Gastrocnemius medialis (tissue), 4 donors: ENCODE results near the gene STIM1. TPM values are rescaled to one million over a fixed set of nuclear protein-coding genes. Genes with fewer than 3 reads are reported as not detected.

Experiments
- ATAC-seq, 2 donors: fragments of 150-250 bp; one replicate each; pipeline ENCODE4 v1.9.1; 2016
- DNase-seq, 2 donors: peaks; one replicate each; pipeline ENCODE4 v3.0.0-alpha.2; 2019
- H3K27ac ChIP-seq, 4 donors: fragments of 200-600 bp; sonication (generic); 1 replicate in 1 of 4; 2 replicates in 3 of 4; pipeline ENCODE4 v1.5.1; 2016 to 2018; ENCODE audit warnings: mild to moderate bottlenecking in 2 of 4, moderate library complexity in 1 of 4
- H3K27me3 ChIP-seq, 3 donors: fragments of 200-600 bp; sonication (generic) in 2 of 3; 1 replicate in 1 of 3; 2 replicates in 2 of 3; pipeline versions ENCODE4 v1.5.1 to v1.6.0; 2016 to 2019; ENCODE audit warnings: mild to moderate bottlenecking in 1 of 3, moderate library complexity in 1 of 3
- H3K36me3 ChIP-seq, 2 donors: fragments of 200-600 bp; sonication (generic) in 1 of 2; one replicate each; pipeline ENCODE4 v1.5.1; 2017 to 2018
- H3K4me1 ChIP-seq, 2 donors: fragments of 200-600 bp; sonication (generic) in 1 of 2; one replicate each; pipeline ENCODE4 v1.5.1; 2016 to 2017; ENCODE audit warnings: mild to moderate bottlenecking in 2 of 2
- H3K4me3 ChIP-seq, 4 donors: fragments of 200-600 bp; sonication (generic) in 3 of 4; 1 replicate in 1 of 4; 2 replicates in 3 of 4; pipeline ENCODE4 v1.5.1; 2016 to 2019; ENCODE audit warnings: mild to moderate bottlenecking in 2 of 4
- H3K9me3 ChIP-seq, 3 donors: fragments of 200-600 bp; sonication (generic) in 2 of 3; 1 replicate in 1 of 3; 2 replicates in 2 of 3; pipeline ENCODE4 v1.5.1; 2016 to 2019
- POLR2A ChIP-seq, 2 donors: fragments of 450-650 bp; IDR thresholded peaks; one replicate each; pipeline ENCODE4 v1.6.1; 2017; ENCODE audit warnings: antibody characterized with exemption in 2 of 2, mild to moderate bottlenecking in 2 of 2, moderate library complexity in 2 of 2
- in situ Hi-C, 4 donors: fragments of 200-750 bp; cut with MboI; loops; one replicate each; pipeline versions ENCODE4 v1.15.0 to v1.8.0; 2017; ENCODE audit warnings: low sequenced_read_pairs in 4 of 4
- intact Hi-C: fragments of 100-400 bp; cut with DNase I; formaldehyde crosslinking; loops from one replicate; pipeline ENCODE4 v1.15.1; 2023; ENCODE audit warnings: low total_unique reads
- total RNA-seq, 4 donors: library from RNA; depleted of rRNA; stranded (reverse); fragments of >200 nt; gene quantifications; one replicate each; pipeline versions ENCODE4 v1.1.0 to v1.2.3, GENCODE V29; 2016
- TF ChIP-seq, protein P1 (sequence below), 5 experiments: fragments of 450-650 bp in 3 of 5; fragments of 200-600 bp in 2 of 5; sonication (generic) in 2 of 5; IDR thresholded peaks in 4 of 5; conservative IDR thresholded peaks in 1 of 5; 1 replicate in 4 of 5; 2 replicates in 1 of 5; pipeline ENCODE4 v1.5.1; 2016 to 2019; ENCODE audit warnings: antibody characterized with exemption in 5 of 5, mild to moderate bottlenecking in 3 of 5, moderate library complexity in 3 of 5

The STIM1 gene
- total RNA-seq, 4 donors from 2014 or later = 45.9 to 132 (median 87.3) TPM

DNA sequence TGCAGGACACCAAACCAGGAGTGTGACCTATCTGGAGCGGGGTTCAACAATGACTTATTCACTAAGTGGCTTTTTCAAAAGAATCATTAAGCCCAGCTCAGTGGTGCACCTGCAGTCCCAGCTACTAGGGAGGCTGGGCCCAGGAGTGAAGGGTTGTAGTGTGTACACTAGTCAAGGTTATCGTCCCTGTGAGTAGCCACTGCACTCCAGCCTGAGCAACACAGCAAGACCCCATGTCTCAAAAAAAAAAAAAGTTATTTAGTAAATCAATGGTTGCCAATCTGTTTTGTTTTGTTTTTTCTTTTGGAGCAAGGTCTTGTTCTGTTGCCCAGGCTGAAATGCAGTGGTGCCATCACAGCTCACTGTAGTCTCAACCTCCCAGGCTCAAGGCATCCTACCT, 22.6 kb upstream of the STIM1 start:
- in situ Hi-C loops = loop anchor here in 3 of 4 donors (25.0 kb wide), 2 partner anchors 371 to 779 kb away; partner anchors contain the start of gene TRIM68 (in 1 of the 3)
- Histone ChIP-seq H3K36me3 (peaks cover 0 to 10% of the 10 kb centered on the region in 2 donors), H3K27me3 (no peaks in the 10 kb centered on the region), H3K9me3 (no peaks in the 10 kb centered on the region), H3K4me3 (no peak overlapping the region), H3K27ac (no peak overlapping the region), H3K4me1 (peaks cover 15 to 26% of the 10 kb centered on the region in 2 donors)
- ATAC-seq (no peak), DNase-seq (no peak)
- intact Hi-C loops = no loop called here
- TF ChIP-seq POLR2A (IDR thresholded peaks at IDR 0.05) = no peak

DNA sequence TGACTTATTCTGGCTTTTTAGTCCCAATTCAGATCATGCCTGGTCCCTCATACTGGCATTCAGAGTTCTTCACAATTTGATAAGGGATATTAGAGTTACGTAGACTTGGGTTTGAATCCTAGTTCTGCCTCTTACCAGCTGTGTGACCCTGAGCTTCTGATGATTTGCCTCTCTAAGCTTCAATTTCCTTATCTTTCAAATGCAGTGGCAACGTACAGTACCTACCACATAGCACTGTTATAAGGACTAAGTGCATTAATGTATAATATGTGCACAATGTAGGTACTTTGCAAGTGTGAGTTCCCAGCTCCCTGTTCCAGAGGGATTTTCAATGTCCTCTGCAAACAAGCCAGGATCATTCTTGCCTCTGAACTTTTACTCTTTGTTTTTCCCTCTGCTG, 22.0 kb upstream of the STIM1 start:
- peaks cover 17 to 27% of the 10 kb centered on the region in 2 donors for H3K4me1 ChIP-seq
- in situ Hi-C loops (loop anchor here in 3 of 4 donors (25.0 kb wide), 2 partner anchors 371 to 779 kb away; partner anchors contain the start of gene TRIM68 (in 1 of the 3)), intact Hi-C loops (no loop called here)
- TF ChIP-seq POLR2A (IDR thresholded peaks at IDR 0.05) = no peak
- TF ChIP-seq, protein P1, sequence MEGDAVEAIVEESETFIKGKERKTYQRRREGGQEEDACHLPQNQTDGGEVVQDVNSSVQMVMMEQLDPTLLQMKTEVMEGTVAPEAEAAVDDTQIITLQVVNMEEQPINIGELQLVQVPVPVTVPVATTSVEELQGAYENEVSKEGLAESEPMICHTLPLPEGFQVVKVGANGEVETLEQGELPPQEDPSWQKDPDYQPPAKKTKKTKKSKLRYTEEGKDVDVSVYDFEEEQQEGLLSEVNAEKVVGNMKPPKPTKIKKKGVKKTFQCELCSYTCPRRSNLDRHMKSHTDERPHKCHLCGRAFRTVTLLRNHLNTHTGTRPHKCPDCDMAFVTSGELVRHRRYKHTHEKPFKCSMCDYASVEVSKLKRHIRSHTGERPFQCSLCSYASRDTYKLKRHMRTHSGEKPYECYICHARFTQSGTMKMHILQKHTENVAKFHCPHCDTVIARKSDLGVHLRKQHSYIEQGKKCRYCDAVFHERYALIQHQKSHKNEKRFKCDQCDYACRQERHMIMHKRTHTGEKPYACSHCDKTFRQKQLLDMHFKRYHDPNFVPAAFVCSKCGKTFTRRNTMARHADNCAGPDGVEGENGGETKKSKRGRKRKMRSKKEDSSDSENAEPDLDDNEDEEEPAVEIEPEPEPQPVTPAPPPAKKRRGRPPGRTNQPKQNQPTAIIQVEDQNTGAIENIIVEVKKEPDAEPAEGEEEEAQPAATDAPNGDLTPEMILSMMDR (IDR thresholded peaks at IDR 0.05 in 4 of 5, conservative IDR thresholded peaks at IDR 0.05 in 1 of 5) = no peak
- no peak overlapping the region for H3K27ac ChIP-seq
- ATAC-seq = no peak
- no peak for DNase-seq
- H3K9me3 ChIP-seq = no peaks in the 10 kb centered on the region
- H3K27me3 ChIP-seq = no peaks in the 10 kb centered on the region
- no peak overlapping the region for H3K4me3 ChIP-seq
- H3K36me3 ChIP-seq = peaks cover 0 to 7% of the 10 kb centered on the region in 2 donors

DNA sequence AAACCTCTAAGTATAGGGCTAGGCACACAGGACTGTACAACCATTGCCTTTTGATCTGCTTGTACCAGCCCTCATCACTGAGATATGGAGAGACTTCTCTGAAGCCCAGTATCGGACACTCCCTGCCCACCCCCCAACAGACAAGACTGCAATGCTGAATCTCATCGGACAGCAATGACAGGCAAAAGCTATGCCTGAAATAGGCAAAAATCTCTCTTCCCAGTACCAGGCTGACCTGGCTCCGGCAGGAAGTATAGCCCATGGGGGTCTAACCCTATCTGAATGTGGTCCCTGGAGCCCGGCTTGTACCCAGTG, 21.2 kb upstream of the STIM1 start:
- ATAC-seq = no peak
- Histone ChIP-seq H3K4me3 (no peak overlapping the region), H3K4me1 (peaks cover 17 to 27% of the 10 kb centered on the region in 2 donors), H3K27me3 (no peaks in the 10 kb centered on the region), H3K9me3 (no peaks in the 10 kb centered on the region), H3K27ac (peak overlapping the region in 3 of 4 donors; percentile 11 to 33 (median 32)), H3K36me3 (peaks cover 0 to 7% of the 10 kb centered on the region in 2 donors)
- DNase-seq = no peak
- TF ChIP-seq POLR2A (IDR thresholded peaks at IDR 0.05) = no peak
- TF ChIP-seq, protein P1 (IDR thresholded peaks at IDR 0.05 in 4 of 5, conservative IDR thresholded peaks at IDR 0.05 in 1 of 5) = no peak
- in situ Hi-C loops = loop anchor here in 3 of 4 donors (25.0 kb wide), 2 partner anchors 372 to 778 kb away; partner anchors contain the start of gene TRIM68 (in 1 of the 3)
- intact Hi-C loops = no loop called here

DNA sequence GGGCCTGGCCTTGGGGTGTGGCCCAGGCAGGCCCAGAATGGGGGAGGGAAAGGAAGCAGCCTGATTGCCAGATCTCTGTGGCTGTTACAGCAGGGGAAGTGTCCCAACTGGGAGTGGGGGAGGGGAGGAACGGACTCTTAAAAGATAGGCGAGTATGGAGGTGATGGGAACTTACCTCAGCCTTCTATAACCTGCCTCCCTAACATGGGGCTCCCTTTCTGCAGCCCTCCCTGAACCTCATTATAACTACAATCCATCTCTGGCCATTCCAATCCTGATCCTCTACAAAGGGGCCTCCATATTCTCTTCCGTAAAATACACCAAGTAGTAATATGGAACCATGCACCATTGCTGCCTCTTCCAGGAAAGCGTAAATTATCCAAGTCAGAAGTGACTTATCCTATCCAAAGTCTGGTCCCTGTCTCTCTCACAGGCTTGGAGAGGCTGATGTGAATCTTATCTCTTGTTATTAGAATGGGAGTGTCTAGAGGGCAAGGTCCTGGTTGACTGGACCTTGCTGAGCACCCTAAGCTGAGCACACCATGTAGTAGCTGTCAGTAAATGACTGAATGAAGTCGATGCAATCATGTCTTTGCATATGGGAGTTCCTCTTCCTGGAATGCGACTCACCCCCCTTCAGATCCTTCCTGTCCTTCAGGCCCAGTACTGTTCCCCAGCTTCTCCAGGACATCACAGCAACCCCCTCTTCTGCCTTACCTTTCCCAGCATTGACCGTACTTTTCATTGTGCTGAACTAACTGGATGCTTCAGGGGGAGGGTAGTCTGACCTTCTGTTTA, 20.6 kb upstream of the STIM1 start:
- TF ChIP-seq, protein P1 (IDR thresholded peaks at IDR 0.05 in 4 of 5, conservative IDR thresholded peaks at IDR 0.05 in 1 of 5) = no peak
- TF ChIP-seq POLR2A (IDR thresholded peaks at IDR 0.05) = no peak
- peak in 1 of 2 donors; percentile 29 for ATAC-seq
- Histone ChIP-seq H3K27me3 (no peaks in the 10 kb centered on the region), H3K4me3 (no peak overlapping the region), H3K4me1 (peaks cover 21 to 31% of the 10 kb centered on the region in 2 donors), H3K36me3 (peaks cover 0 to 6% of the 10 kb centered on the region in 2 donors), H3K9me3 (no peaks in the 10 kb centered on the region), H3K27ac (peak overlapping the region in 3 of 4 donors; percentile 11 to 41 (median 32))
- DNase-seq = peak in 1 of 2 donors; percentile 36
- intact Hi-C loops (no loop called here), in situ Hi-C loops (loop anchor here in 3 of 4 donors (25.0 kb wide), 2 partner anchors 373 to 777 kb away; partner anchors contain the start of gene TRIM68 (in 1 of the 3))

DNA sequence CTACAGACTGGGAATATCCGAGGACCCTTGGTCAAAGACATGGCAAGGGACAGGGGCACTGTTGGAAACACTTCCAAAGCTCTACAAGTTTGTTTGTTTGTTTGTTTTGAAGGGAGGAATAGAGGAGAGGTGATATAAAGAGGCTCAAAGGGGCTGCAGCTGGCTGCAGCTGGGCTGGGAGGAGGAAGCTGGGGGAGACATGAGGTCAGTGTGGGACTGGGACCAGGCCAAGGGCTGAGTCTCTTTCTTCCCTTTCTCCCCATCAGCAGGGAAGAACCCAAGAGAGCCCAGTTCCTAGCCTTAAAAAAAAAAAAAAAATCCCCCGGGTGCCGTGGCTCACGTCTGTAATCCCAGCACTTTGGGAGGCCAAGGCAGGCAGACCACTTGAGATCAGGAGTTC, 19.7 kb upstream of the STIM1 start:
- H3K4me3 ChIP-seq = no peak overlapping the region
- DNase-seq (no peak), ATAC-seq (no peak)

More for the DNA sequence above, 19.7 kb upstream of the STIM1 start:
- Histone ChIP-seq H3K9me3 (no peaks in the 10 kb centered on the region), H3K27me3 (no peaks in the 10 kb centered on the region), H3K27ac (no peak overlapping the region), H3K36me3 (no peaks in the 10 kb centered on the region), H3K4me1 (peaks cover 26 to 32% of the 10 kb centered on the region in 2 donors)
- in situ Hi-C loops (loop anchor here in 3 of 4 donors (25.0 kb wide), 2 partner anchors 373 to 777 kb away; partner anchors contain the start of gene TRIM68 (in 1 of the 3)), intact Hi-C loops (no loop called here)
- TF ChIP-seq, protein P1 (IDR thresholded peaks at IDR 0.05 in 4 of 5, conservative IDR thresholded peaks at IDR 0.05 in 1 of 5) = no peak
- TF ChIP-seq POLR2A (IDR thresholded peaks at IDR 0.05) = no peak
